ENCODE results near the gene ADCYAP1.

DNA sequence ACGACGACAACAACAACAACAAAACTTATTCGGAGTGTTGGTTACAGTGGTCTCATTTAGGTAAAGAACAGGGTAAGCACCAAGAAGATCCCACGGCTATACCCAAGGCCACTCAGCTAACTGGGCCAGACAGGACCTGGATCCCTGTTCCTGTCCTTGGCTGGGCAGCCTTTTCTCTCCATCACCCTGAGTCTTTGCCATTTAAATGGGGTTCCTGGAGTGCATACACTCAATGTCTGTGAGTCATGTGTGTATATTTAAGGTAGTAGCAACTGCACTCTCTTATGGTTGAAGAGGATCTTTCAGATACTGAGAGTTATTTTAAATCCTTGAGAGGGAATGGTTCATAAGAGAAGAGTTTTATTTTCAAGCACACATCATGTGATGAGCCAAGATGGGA lies 35.3 kb downstream of the ADCYAP1 start:
- TF ChIP-seq POLR2A (IDR thresholded peaks at IDR 0.05) (no peak), CTCF (IDR thresholded peaks at IDR 0.05 in 4 of 5, conservative IDR thresholded peaks at IDR 0.05 in 1 of 5) (no peak)
